H1 (cell line): ENCODE measurements around the gene AQP11. TPM values are rescaled to one million over a fixed set of nuclear protein-coding genes. Genes with fewer than 3 reads are reported as not detected.

Experiments used
- JUN ChIP-seq: IDR thresholded peaks from 2 replicates; pipeline ENCODE4 v1.6.1; 2011; ENCODE audit warnings: low read depth, mild to moderate bottlenecking, improper control_type of control experiment, low read length
- POLR2AphosphoS5 ChIP-seq: IDR thresholded peaks from 2 replicates; pipeline ENCODE4 v1.6.1; 2011; ENCODE audit warnings: low read depth, low read length
- SRF ChIP-seq: IDR thresholded peaks from 2 replicates; pipeline ENCODE4 v1.6.1; 2011; ENCODE audit warnings: mild to moderate bottlenecking, low read depth, low read length, moderate library complexity
- TAF7 ChIP-seq: optimal IDR thresholded peaks from 2 replicates; pipeline ENCODE3; 2011; ENCODE audit warnings: low read depth, mild to moderate bottlenecking, inconsistent platforms, low read length, moderate library complexity, borderline replicate concordance
- polyA plus RNA-seq, 7 experiments: library from polyadenylated mRNA; depleted of rRNA in 3 of 7; stranded (reverse) in 5 of 7; unstranded in 2 of 7; fragments of >200 nt in 5 of 7; fragments of 200-250 nt in 2 of 7; gene quantifications; 1 replicate in 5 of 7; 2 replicates in 1 of 7; 4 replicates in 1 of 7; pipeline versions ENCODE4 v1.2.1 to v1.2.3, GENCODE V29; 2011 to 2013; ENCODE audit warnings: missing spikeins in 2 of 7, mixed read lengths in 2 of 7
- total RNA-seq: library from RNA; stranded (reverse); fragmentation: NEBNext Ultra II Directional; extraction: Animal tissue kit (Norgen Biotek cat#: 25700); gene quantifications from 2 replicates; pipeline ENCODE4 v1.2.1, GENCODE V29; 2021
- TF ChIP-seq, protein P1 (sequence below), 3 experiments: IDR thresholded peaks; 1 replicate in 2 of 3; 2 replicates in 1 of 3; pipeline versions ENCODE4 v1.5.1 to v1.6.1; 2011; ENCODE audit warnings: low read length in 3 of 3, mild to moderate bottlenecking in 3 of 3, inconsistent platforms in 2 of 3, low read depth in 1 of 3, moderate library complexity in 1 of 3; ENCODE audit not compliant: insufficient read depth in 1 of 3; ENCODE audit errors: control extremely low read depth in 1 of 3

The AQP11 gene
- total and polyA plus RNA-seq, 2 of the 8 experiments (the other 6 are each of a cell fraction or from before 2014, with no cell fraction given) = 1.1 to 1.6 TPM

DNA sequence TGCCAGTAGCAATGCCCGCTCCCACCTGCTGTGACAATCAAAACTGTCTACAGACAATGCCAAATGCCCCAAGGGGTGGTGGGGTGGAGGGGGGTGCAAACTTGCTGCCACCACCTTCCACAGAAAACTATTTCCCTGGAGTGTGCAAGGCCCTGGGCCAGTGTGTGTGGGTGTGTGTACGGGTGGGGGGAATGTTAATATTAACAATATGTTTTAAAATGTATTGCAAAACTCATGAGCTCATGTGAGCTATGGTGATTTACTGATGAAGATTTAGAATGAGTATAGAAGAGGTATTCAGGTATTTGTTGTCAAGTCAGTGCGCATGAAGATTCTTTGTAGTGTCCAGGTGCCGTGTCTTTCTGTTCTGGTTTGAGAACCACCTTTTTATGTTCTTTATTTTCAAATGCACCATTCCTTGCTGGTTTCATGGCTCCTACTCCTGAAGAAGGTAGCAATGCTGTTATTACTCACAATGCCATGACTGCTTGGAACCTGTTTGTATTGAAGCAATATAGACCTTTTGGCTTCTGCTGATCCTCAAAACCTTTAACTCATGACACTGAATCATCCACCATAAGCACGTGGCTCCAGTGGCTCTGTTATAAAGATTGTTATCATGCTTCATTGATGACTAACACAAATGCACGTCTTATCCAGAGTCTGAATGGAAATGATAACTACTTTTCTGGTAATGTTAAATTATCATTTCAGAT is 29.9 kb upstream of the AQP11 start (continued):
- TF ChIP-seq, protein P1, sequence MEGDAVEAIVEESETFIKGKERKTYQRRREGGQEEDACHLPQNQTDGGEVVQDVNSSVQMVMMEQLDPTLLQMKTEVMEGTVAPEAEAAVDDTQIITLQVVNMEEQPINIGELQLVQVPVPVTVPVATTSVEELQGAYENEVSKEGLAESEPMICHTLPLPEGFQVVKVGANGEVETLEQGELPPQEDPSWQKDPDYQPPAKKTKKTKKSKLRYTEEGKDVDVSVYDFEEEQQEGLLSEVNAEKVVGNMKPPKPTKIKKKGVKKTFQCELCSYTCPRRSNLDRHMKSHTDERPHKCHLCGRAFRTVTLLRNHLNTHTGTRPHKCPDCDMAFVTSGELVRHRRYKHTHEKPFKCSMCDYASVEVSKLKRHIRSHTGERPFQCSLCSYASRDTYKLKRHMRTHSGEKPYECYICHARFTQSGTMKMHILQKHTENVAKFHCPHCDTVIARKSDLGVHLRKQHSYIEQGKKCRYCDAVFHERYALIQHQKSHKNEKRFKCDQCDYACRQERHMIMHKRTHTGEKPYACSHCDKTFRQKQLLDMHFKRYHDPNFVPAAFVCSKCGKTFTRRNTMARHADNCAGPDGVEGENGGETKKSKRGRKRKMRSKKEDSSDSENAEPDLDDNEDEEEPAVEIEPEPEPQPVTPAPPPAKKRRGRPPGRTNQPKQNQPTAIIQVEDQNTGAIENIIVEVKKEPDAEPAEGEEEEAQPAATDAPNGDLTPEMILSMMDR (IDR thresholded peaks at IDR 0.05; ENCODE audit: control extremely low read depth in 1 of 3, insufficient read depth in 1 of 3, low read depth in 1 of 3, low read length in 3 of 3) = no peak
- TF ChIP-seq TAF7 (no peak), POLR2AphosphoS5 (no peak), JUN (no peak), SRF (no peak)
